Neural cell (in vitro differentiated cells): ENCODE measurements around the gene MTHFD1L. TPM values are rescaled to one million over a fixed set of nuclear protein-coding genes. Genes with fewer than 3 reads are reported as not detected.

ENCODE experiments used
- H2AFZ ChIP-seq: fragments of 200-600, 300-800 bp; sonication (generic), shearing (Covaris generic); 2 replicates; pipeline ENCODE4 v1.6.0; 2014; ENCODE audit warnings: low read depth, mild to moderate bottlenecking, antibody characterized with exemption, low read length, moderate library complexity
- H3F3A ChIP-seq: fragments of 200-600 bp; shearing (Covaris generic); 2 replicates; pipeline ENCODE4 v1.6.1; 2016; ENCODE audit warnings: mild to moderate bottlenecking, moderate library complexity, mixed read lengths, antibody characterized with exemption, low read length; ENCODE audit not compliant: insufficient read depth, poor library complexity, severe bottlenecking
- H3K27ac ChIP-seq: fragments of 200-600, 300-800 bp; sonication (generic), shearing (Covaris generic); 2 replicates; pipeline ENCODE4 v1.5.1; 2014; ENCODE audit warnings: mild to moderate bottlenecking, low read length, moderate library complexity
- H3K27me3 ChIP-seq: fragments of 300-800, 200-600 bp; sonication (generic), shearing (Covaris generic); 2 replicates; pipeline ENCODE4 v1.6.0; 2014; ENCODE audit warnings: mild to moderate bottlenecking, low read depth, low read length, moderate library complexity; ENCODE audit not compliant: insufficient read depth
- H3K36me3 ChIP-seq: fragments of 300-800, 200-600 bp; sonication (generic), shearing (Covaris generic); 2 replicates; pipeline ENCODE4 v1.5.1; 2014; ENCODE audit warnings: mild to moderate bottlenecking, antibody characterized with exemption, low read length, moderate library complexity; ENCODE audit not compliant: insufficient read depth
- H3K4me2 ChIP-seq: fragments of 300-800, 200-600 bp; sonication (generic), shearing (Covaris generic); 2 replicates; pipeline ENCODE4 v1.6.0; 2014; ENCODE audit warnings: mild to moderate bottlenecking, low read length
- H3K4me3 ChIP-seq: fragments of 300-800, 200-600 bp; sonication (generic), shearing (Covaris generic); 2 replicates; pipeline ENCODE4 v1.5.1; 2014; ENCODE audit warnings: mild to moderate bottlenecking, low read length, moderate library complexity
- H3K79me2 ChIP-seq: fragments of 200-600 bp; shearing (Covaris generic); replicated peaks from 2 replicates; pipeline ENCODE4 v1.6.0; 2014; ENCODE audit warnings: mild to moderate bottlenecking, low read length, moderate library complexity; ENCODE audit not compliant: insufficient read depth
- H3K9ac ChIP-seq: fragments of 300-800, 200-600 bp; sonication (generic), shearing (Covaris generic); 2 replicates; pipeline ENCODE4 v1.6.1; 2016; ENCODE audit warnings: mild to moderate bottlenecking, low read length, mixed read lengths
- H3K9me2 ChIP-seq: fragments of 200-600 bp; shearing (Covaris generic); 2 replicates; pipeline ENCODE4 v1.6.1; 2016; ENCODE audit warnings: mild to moderate bottlenecking, low read length, mixed read lengths; ENCODE audit not compliant: insufficient read depth
- H3K9me3 ChIP-seq: fragments of 200-600, 300-800 bp; sonication (generic), shearing (Covaris generic); 2 replicates; pipeline ENCODE4 v1.6.1; 2016; ENCODE audit warnings: mild to moderate bottlenecking, mixed run types, low read length, moderate library complexity, mixed read lengths
- H4K20me1 ChIP-seq: fragments of 200-600 bp; shearing (Covaris generic); 2 replicates; pipeline ENCODE4 v1.6.1; 2016; ENCODE audit warnings: mild to moderate bottlenecking, mixed run types; ENCODE audit not compliant: insufficient read depth
- CTCF ChIP-seq: fragments of 450-650 bp; IDR thresholded peaks from 2 replicates; pipeline ENCODE4 v1.5.1; 2014; ENCODE audit warnings: antibody characterized with exemption, mild to moderate bottlenecking, moderate library complexity; ENCODE audit not compliant: poor library complexity, severe bottlenecking
- EP300 ChIP-seq: fragments of 450-650 bp; conservative IDR thresholded peaks from 2 replicates; pipeline ENCODE4 v1.6.1; 2014; ENCODE audit warnings: antibody characterized with exemption, mild to moderate bottlenecking, moderate library complexity; ENCODE audit not compliant: poor library complexity, severe bottlenecking
- EZH2 ChIP-seq: fragments of 200-600, 300-800 bp; shearing (Covaris generic), sonication (generic); IDR thresholded peaks from 2 replicates; pipeline ENCODE4 v1.6.1; 2014; ENCODE audit warnings: antibody characterized with exemption, low read length, borderline replicate concordance, mild to moderate bottlenecking; ENCODE audit not compliant: insufficient read depth, poor library complexity, severe bottlenecking
- MXI1 ChIP-seq: fragments of 450-650 bp; conservative IDR thresholded peaks from 2 replicates; pipeline ENCODE4 v1.6.1; 2014; ENCODE audit warnings: antibody characterized with exemption, mild to moderate bottlenecking; ENCODE audit not compliant: poor library complexity, severe bottlenecking
- POLR2AphosphoS5 ChIP-seq: IDR thresholded peaks from 2 replicates; pipeline ENCODE4 v1.6.1; 2012
- RAD21 ChIP-seq: fragments of 450-650 bp; conservative IDR thresholded peaks from 2 replicates; pipeline ENCODE4 v1.6.1; 2014; ENCODE audit warnings: antibody characterized with exemption, mild to moderate bottlenecking, moderate library complexity
- SMC3 ChIP-seq: fragments of 450-650 bp; conservative IDR thresholded peaks from 2 replicates; pipeline ENCODE4 v1.6.1; 2014; ENCODE audit warnings: antibody characterized with exemption, mild to moderate bottlenecking, moderate library complexity; ENCODE audit not compliant: poor library complexity
- TAF1 ChIP-seq: IDR thresholded peaks from 2 replicates; pipeline ENCODE4 v1.6.1; 2012; ENCODE audit warnings: low read depth
- polyA plus RNA-seq: library from polyadenylated mRNA; depleted of rRNA; stranded (reverse); fragments of >200 nt; gene quantifications from 2 replicates; pipeline ENCODE4 v1.2.3, GENCODE V29; 2014
- TF ChIP-seq, protein P1 (sequence below): IDR thresholded peaks from 2 replicates; pipeline ENCODE4 v1.6.1; 2012; ENCODE audit warnings: borderline replicate concordance

Gene MTHFD1L
- polyA plus RNA-seq, 1 donor from 2014 or later = 6.3 TPM

- H3K9me2 ChIP-seq = no peaks in the 10 kb centered on the region
- H2AFZ ChIP-seq = no peak overlapping the region
- H3K4me2 ChIP-seq = no peak overlapping the region
- TF ChIP-seq RAD21 = no peak
- TF ChIP-seq POLR2AphosphoS5 = no peak
- TF ChIP-seq SMC3 = no peak
- TF ChIP-seq EZH2 = no peak
- TF ChIP-seq, protein P1, sequence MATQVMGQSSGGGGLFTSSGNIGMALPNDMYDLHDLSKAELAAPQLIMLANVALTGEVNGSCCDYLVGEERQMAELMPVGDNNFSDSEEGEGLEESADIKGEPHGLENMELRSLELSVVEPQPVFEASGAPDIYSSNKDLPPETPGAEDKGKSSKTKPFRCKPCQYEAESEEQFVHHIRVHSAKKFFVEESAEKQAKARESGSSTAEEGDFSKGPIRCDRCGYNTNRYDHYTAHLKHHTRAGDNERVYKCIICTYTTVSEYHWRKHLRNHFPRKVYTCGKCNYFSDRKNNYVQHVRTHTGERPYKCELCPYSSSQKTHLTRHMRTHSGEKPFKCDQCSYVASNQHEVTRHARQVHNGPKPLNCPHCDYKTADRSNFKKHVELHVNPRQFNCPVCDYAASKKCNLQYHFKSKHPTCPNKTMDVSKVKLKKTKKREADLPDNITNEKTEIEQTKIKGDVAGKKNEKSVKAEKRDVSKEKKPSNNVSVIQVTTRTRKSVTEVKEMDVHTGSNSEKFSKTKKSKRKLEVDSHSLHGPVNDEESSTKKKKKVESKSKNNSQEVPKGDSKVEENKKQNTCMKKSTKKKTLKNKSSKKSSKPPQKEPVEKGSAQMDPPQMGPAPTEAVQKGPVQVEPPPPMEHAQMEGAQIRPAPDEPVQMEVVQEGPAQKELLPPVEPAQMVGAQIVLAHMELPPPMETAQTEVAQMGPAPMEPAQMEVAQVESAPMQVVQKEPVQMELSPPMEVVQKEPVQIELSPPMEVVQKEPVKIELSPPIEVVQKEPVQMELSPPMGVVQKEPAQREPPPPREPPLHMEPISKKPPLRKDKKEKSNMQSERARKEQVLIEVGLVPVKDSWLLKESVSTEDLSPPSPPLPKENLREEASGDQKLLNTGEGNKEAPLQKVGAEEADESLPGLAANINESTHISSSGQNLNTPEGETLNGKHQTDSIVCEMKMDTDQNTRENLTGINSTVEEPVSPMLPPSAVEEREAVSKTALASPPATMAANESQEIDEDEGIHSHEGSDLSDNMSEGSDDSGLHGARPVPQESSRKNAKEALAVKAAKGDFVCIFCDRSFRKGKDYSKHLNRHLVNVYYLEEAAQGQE = no peak
- TF ChIP-seq CTCF = no peak
- TF ChIP-seq EP300 = no peak
- no peak for TF ChIP-seq TAF1
- TF ChIP-seq MXI1 = no peak
- no peaks in the 10 kb centered on the region for H4K20me1 ChIP-seq
- H3K27me3 ChIP-seq = no peaks in the 10 kb centered on the region
- no peaks in the 10 kb centered on the region for H3K79me2 ChIP-seq
- no peaks in the 10 kb centered on the region for H3K36me3 ChIP-seq
- H3K27ac ChIP-seq = no peak overlapping the region
- H3K9ac ChIP-seq = no peak overlapping the region
- no peaks in the 10 kb centered on the region for H3K9me3 ChIP-seq
- no peak overlapping the region for H3K4me3 ChIP-seq
- no peaks in the 10 kb centered on the region for H3F3A ChIP-seq
Measured at GRCh38 chr6:150881911-150882481, 16.5 kb downstream of the MTHFD1L start.

GRCh38 chr6:150883521-150883920 is 18.0 kb downstream of the MTHFD1L start:
- H4K20me1 ChIP-seq = no peaks in the 10 kb centered on the region
- H3K36me3 ChIP-seq = no peaks in the 10 kb centered on the region
- H3K27me3 ChIP-seq = no peaks in the 10 kb centered on the region
- H3K9me2 ChIP-seq = no peaks in the 10 kb centered on the region
- no peaks in the 10 kb centered on the region for H3K79me2 ChIP-seq
- H2AFZ ChIP-seq = no peak overlapping the region
- no peaks in the 10 kb centered on the region for H3K9me3 ChIP-seq
- no peaks in the 10 kb centered on the region for H3F3A ChIP-seq
- H3K27ac ChIP-seq = no peak overlapping the region
- H3K9ac ChIP-seq = no peak overlapping the region
- H3K4me3 ChIP-seq = no peak overlapping the region
- TF ChIP-seq, protein P1 = no peak
- TF ChIP-seq MXI1 (no peak), RAD21 (no peak), TAF1 (no peak), EZH2 (no peak), SMC3 (no peak)
- no peak overlapping the region for H3K4me2 ChIP-seq
